Stimulated activated CD4-positive, alpha-beta T cell treated with anti-CD3 and anti-CD28 coated beads, Interleukin-12 subunit alpha, Interleukin-12 subunit beta, amount 100 ng/mL, for 4 hours (primary cell): Measurements from ENCODE around the gene CDH20.

Experiments
- DNase-seq: peaks from one replicate; pipeline ENCODE4 v3.0.0-alpha.2; 2020

Gene CDH20

DNA sequence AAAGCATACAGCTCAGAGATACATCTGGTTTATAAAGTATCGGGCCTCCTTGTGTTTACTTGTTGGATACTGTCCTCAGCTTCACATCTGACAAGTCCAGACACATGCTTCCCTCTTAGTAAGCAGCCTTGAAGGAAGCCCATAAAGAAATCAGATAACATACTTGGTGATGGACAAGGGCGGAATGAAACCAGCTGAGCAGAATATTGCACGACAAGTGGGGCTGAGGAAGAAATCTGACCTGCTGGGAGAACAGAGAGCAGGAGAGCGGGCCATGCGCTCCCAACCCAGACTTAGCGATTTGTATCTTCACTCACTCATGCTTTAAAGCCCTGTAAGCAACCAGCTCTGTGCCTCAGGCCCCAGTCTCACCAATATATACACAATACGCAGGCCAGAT, 208.4 kb downstream of the CDH20 start:
- DNase-seq, result no peak

DNA sequence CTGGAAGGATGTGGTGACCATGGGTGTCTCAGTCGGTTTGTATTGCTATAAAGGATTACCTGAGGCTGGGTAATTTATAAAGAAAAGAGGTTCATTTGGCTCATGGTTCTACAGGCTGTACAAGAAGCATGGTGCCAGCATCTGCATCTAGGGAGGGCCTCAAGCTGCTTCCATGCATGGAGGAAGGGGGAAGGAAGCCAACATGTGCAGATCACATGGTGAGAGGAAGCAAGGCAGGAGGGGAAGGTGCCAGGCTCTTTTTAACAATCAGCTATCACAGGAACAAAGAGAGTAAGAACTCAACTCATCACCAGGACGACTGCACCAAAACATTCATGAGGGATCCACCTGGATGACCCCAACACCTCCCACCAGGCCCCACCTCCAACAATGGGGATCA, 209.4 kb downstream of the CDH20 start:
- DNase-seq, result no peak

DNA sequence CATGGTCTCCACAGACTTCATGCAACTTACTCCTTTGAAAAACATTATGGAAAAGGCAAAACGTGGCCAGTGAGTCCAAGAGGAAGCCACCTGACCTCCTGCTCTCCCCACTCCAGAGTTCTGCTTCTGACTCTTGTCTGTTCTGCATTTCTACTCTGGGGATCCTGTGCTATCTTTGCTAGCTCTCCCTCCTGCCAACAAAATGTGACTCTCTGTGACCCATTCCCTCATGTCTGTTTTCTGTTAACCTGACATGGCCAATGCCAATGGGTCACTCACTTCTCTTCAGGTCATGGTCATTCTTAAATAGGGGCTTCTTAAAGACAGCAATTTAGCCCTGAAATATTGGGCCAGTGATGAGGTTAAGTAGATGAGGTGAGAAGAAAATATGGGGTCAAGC, 210.3 kb downstream of the CDH20 start:
- no peak for DNase-seq

DNA sequence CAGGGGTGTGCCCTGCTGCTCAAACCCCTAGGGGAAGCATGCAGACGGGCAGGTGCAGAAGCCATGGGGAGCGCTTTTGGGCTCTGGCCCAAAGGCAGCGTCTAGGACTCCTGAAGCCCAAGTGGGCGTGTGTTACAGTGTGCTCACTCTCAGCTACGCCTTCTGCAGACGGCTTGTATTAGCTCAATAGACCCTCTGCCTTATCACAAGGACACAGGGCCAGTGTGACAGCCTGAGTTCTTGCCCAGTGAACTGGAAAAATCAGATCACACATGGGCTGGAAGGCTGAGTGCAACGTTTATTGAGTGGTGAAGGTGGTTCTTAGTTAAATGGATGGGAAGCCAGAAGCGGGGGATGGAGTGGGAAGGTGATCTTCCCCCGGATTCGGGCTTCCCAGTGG, 210.9 kb downstream of the CDH20 start:
- no peak for DNase-seq

DNA sequence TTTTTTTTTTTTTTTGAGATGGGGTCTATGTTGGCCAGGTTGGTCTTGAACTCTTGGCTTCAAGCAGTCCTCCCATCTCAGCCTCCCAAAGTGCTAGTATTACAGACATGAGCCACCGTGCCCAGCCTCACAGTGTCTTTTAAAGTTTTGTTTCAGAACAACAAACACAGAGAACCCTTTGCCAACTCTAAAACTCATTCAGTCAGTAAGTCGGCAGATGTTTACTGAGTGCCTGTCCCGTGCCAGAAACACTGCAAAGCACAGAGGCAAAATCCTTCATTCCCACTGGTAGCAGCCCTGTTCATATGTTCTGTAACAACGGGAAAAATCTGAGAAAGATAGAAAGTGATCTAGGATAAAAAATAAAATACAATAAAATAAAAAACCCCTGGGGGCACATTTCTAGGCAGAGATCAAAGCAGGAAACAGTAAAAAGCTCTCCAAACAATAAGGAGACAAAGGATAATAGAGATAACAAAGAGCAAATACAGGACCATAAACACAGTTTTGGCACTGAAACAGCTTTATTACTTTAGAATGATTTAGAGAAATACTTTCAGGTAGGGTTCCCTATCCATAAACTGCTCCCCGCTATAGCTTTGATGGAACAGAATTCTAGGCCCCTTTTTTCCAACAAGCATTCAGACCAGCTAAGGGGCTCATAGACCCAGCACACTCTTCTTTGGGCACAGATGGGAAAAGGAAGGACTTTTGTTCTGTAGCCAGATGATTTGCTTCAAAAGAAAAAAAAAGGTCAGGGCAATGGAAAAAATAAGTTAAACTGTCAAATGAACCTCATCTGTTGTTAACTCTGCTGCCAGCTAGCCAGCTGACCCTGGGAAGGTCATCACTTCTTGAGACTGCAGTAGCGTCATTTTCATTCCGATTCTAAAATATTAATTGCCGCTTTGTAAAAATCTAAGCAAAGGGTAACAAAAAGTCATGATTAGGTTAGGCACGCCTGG, 212.3 kb downstream of the CDH20 start:
- DNase-seq, result no peak

DNA sequence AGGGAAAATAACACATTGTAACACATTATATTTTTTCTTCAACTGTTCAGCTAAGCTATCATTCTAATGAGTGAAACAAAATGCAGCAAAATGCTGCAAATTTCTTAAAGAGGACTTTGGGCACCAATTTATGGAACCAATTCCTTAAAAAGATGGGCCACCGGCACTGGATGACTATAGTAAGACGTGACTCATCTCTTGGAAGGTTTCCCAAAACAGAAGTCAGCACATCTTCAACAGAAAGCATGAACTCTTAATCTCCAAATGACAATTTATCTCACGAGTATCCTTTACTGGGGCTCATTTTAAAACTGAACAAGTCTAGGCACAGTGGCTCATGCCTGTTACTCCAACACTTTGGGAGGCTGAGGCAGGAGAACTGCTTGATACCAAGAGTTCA, 213.4 kb downstream of the CDH20 start:
- DNase-seq, result no peak

DNA sequence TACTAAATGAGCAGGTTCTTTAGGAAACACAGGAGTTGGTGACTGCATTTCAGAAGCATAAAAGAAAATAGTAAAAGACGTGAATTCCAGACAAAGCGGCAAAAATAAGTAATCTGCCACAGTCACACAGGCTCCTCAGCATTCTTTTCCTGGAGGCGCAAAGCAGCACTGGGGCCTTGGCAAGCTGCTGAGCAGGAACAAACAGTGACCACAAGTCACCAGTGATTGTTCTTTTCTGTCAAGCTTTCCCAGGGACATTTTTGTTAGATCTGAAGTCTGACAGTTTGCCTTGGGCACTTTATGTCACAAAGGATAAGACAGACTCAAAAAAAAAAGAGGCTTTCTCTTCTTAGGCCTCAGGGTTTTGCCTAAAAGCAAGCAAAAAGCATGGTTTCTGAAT, 216.2 kb downstream of the CDH20 start:
- DNase-seq, result no peak

DNA sequence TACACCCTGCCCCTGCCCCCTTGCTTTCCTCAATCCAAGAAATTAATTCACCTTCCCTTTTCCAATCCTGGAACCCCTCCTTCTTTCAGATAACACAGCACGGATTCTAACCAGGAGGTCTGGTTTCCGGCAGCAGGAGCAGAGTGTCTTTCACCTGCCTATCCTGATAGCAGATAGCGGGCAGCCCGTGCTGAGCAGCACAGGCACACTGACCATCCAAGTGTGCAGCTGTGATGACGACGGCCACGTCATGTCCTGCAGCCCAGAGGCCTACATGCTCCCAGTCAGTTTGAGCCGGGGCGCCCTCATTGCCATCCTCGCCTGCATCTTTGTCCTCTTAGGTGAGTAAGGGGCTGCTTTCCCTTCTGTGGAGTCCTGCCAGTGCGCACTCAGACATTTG, 216.7 kb downstream of the CDH20 start:
- no peak for DNase-seq

DNA sequence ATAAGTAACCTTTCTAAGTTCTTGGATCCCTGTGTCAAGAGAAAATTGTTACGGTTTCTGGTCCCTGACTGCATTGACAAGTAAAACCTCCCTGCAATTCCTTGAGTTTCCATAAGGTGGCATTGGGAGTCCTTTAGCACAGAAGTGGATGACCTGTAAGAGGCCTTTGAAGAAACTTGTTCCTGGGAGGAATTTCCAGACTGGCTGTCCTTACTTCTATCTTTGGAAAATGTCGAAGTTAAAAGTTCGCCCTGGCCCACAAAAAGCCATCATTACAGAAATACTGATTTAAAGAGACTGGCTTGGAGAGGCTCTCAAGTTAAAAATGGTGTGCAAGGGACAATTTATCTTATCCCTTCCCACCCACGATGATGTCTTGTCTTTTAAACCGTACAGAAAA, 218.4 kb downstream of the CDH20 start:
- DNase-seq, result no peak

DNA sequence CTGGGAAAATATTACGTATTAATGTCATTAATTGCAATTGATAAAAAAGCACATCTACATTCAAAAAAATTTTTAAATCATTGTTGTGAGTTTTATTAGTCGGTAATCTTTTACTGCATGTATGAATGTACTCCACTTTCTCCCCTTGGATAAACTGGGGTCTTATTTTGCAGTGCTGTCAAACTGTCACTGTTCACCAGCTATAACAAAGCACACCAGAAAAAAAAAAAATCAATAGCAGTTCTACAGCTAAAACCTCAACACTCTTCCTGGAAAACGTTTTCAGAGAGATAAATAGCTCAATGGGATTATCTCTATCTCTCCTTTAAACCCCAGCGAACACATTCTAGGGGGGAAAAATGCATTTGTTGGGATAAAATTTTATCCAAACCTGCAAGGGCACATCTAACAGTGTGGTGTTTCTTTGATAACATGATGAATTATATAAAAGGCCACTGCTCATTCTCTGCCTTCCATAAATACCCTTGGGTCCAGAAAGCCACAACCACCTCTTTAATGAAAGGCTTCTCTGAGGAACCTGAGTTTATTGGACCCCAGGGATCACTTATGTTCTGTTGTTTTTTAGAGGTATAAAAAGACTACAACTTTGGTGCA, 219.9 kb downstream of the CDH20 start:
- no peak for DNase-seq

DNA sequence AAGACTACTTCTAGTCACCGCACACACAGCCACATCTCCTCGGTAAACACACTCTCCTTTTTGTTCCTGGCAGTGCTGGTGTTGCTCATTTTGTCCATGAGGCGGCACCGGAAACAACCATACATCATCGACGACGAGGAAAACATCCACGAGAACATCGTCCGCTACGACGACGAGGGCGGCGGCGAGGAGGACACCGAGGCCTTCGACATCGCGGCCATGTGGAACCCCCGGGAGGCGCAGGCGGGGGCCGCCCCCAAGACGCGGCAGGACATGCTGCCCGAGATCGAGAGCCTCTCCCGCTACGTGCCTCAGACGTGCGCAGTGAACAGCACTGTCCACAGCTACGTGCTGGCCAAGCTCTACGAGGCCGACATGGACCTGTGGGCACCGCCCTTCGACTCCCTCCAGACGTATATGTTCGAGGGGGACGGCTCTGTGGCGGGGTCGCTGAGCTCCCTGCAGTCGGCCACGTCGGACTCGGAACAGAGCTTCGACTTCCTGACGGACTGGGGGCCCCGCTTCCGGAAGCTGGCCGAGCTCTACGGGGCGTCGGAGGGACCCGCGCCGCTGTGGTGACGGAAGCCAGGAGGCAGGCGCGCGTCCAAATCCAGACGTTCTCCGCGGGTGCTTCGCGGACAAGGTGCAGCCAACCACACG, 221.0 kb downstream of the CDH20 start:
- no peak for DNase-seq

DNA sequence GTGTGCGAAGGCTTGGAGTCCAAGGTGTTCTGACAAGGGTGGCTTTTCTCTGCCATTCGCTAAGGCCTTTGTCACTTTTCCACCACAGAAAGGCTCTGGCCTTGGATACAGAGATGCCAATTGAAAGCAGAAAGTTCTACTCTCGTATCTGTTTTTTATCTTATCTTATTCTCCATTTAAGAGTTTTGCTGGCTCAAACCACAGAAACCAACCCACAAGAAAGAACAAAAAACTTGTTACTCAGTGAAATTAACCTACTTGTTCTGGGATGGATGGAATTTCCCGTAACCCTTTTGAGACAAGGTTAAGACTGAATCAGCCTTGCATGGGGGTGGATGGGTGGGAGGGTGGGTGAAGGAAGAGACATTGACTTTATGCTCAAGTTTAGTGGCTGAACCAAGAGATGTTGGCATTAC, 221.7 kb downstream of the CDH20 start:
- DNase-seq, result no peak

DNA sequence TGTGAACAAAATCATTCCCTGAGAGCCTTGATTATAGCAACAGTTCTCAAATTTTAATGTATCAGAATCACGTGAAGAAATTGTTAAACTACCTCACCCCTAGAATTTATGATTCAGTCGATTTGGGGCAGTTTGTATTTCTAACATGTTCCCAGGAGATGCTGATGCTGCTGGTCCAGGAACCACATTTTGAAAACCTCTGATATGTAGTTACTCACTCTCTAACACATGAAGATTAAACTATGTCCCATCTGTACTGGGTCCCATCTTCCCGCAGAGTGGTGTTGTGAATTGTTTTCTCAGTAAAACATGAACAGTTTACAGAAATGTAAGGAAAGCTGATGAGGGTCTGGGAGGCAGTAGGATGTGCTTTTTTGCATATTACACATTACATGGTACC, 223.1 kb downstream of the CDH20 start:
- no peak for DNase-seq

DNA sequence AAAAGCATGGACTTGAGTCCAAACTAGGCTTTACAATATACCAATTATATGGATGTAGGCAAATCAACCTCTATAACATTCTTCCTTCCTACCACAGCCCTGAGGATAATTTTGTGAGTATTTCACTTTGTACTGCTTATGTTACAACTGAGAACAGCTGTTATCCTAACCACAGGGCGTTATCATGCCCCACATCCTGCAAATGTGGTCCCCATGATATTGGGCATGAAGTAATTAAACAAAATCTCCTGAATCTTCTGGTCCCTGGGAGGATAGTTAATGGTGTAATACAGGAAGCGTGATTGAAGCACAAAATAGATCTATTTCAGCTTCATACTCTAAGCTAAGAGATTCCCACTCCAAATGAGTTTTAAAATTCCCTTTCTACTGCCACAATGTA, 223.6 kb downstream of the CDH20 start:
- no peak for DNase-seq

DNA sequence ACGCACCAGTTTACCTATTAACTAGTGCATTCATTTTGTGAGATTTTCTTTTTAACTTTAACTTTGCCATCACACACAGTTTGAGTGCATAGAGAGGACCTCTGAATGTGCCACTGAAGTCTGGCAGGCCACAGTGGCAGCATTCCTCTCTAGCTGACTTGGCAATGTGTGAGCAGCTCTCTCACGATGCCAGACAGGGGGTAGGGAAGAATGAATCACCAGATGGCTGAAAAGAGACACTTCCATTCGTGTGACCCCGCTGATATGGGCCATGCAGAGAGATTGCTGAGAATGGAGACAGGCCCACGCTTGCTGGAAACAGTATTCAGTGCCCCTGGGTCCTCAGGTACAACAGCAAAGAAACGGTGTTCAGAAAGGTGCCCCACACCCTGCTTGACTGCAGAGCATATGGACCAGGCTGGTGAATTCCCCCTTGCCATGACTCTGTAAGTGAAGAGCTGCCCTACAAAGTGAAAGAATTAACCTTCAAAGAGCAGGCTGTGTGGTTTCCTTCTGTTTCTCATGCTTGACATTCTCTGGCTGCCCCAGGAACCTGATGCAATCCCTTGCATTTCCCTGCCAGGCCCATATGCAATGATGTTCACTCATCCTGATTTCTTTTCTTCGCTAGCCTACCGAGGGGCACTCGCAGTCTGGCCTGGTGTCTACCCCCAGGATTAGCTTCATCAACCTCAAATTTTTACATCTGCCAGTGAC, 236.1 kb downstream of the CDH20 start:
- no peak for DNase-seq

DNA sequence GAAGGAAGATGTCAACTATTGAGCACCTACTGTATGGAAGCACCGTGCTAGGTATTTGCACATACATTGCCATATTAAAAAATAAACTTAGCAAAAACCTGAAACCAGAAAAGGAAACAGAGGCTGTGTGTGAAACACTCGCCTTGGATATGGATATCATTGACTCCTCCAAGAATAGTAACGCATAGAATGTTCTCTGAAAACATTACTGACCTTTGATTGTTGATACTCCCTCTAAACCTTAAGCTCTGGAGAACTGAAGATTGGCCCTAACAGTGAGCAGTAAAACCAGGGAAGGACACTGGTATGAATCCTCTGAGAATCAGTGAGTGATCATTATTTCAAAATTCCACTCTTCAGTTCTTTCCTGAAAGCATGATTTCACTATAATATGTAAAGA, 236.8 kb downstream of the CDH20 start:
- no peak for DNase-seq

DNA sequence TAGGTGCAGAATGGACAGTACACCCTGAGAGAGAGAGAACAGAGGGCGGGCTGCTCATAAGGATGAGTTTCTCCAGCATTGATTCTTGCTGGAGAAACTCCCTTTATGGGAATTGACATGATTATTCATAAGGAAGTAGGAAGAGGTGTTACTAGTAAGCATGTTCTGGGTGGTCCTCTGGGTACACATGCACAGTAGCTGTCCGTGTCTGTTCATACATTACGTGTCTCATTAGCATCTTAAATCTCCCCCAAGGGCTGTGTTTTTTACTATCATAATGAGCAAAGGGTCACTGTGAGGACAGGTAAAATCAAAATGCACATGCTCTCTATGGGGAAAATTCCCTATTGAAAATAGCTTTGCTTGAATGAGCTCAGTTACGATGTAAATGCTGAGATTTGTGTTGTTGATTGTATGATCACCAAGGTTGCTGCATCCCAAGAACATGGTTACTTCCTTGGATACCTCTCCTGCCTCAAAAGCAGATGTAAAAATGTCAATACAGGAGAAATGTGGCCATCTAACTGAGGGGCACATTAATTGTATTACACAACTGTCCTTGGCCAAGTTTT, 238.9 kb downstream of the CDH20 start:
- DNase-seq, result no peak

DNA sequence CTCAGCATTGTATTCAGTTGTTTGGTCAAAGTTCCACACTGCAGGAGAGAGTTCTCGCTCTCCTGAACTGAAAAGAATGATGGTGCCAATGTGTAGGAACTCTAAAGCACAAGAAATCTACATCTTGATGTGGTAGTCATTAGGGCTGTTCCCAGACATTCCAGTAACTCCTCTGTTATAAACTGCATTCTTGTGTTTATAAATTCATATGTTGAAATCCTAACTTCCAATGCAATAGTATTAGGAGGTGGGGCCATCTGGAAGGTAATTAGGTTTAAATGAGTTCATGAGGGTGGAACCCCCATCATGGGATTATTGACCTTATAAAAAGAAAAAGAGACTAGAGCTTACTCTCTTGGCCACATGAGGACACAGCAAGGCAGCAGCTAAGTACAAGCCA, 239.6 kb downstream of the CDH20 start:
- no peak for DNase-seq

DNA sequence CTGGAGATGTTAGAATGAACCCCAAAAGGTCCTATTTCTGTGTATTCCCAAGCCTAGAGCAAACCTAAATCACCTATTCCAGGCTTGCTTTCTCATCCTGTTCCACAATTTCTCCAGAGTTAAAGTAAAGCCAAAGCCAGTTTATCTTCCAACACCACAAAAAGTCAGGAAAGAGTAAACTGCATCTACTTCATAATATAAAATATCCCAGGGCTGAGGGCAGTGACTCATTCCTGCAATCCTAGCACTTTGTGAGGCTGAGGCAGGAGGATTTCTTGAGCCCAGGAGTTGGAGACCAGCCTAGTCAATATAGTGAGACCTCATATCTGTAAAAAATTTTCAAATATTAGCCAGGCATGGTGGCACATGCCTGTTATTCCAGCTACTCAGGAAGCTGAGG, 241.4 kb downstream of the CDH20 start:
- no peak for DNase-seq

DNA sequence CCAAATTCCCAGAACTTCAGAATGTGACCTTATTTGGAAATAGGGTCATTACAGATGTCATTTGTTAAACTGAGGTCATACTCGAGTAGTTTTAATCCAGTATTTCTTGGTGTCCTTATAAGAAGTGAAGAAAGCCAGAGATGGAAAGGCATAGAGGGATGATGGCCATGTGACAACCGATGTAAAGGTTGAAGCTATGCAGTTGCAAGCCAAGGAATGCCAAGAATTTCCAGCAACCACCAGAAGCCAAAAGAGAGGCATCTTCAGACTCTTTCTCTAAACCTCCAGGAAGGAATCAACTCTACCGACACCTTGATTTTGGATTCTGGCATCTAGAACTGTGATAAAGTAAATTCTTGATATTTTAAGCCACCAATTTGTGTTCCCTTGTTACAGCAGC, 242.2 kb downstream of the CDH20 start:
- DNase-seq, result no peak

DNA sequence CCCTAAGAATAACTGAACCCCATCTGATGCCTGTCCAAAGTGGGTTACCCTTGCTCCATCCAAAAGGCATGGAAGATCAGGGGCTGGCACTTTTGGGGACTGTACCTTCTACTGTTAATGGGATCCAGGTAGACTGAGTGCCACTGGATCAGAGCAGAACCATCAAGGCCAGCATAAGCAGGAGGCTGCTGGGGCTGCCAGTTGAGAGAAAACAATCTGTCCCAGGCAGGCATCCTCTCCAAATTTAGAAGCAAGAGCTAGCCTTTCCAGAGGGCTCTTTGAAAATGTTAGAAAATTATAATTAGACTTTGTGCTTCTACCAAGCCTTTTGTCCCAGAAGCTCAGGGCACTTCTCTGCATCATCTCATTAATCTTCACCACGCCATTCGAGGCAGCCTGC, 245.6 kb downstream of the CDH20 start:
- no peak for DNase-seq

DNA sequence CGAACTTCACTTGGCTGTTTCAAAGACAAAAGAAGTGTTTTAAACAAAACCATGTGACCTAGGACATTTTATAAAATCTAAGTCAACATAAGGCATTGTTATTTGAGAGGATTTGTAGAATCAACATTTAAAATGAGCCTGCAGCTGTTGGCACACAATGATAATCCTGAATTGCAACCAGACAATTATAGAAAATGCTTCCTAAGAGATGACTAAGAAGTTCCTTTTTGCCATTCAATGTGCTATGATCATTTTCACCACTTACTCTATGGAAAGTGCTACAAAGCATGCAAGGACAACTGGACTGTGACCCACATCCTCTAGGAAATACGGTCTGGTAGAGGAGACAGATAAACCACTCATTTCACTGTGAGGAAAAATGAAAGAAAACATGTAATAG, 246.4 kb downstream of the CDH20 start:
- DNase-seq, result no peak

DNA sequence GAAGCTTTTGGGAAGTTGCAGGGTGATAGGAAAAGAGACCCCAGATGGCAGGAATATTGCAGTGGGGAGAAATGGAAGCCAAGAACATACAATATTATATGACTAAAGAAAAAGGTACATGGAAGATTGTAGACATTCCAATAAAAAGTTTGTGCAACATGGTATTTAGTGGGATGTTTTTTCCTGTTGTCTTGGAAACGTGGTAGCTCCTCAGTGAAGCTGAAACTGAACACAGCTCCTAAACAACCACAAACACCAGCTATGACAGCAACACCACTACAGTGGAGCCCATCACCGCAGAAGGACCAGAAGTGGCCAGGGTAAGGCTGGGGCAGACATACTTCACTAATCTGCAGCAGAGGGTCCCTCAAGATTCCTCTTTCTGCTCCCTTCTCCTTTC, 246.8 kb downstream of the CDH20 start:
- no peak for DNase-seq
